ENCODE measurements around the gene IQGAP2.

IQGAP2 gene

GRCh38 chr5:76692651-76693050, 289.6 kb downstream of the IQGAP2 start:
- no peak for DNase-seq

- no peak for DNase-seq
Observed at GRCh38 chr5:76693141-76693540, 290.1 kb downstream of the IQGAP2 start.

- DNase-seq = no peak
Observed at GRCh38 chr5:76694317-76694716, 291.2 kb downstream of the IQGAP2 start.

GRCh38 chr5:76695346-76695745, 292.3 kb downstream of the IQGAP2 start:
- no peak for DNase-seq

- DNase-seq = no peak
Observed at GRCh38 chr5:76696251-76696650, 293.2 kb downstream of the IQGAP2 start.

- no peak for DNase-seq
Observed at GRCh38 chr5:76697670-76698069, 294.6 kb downstream of the IQGAP2 start.

GRCh38 chr5:76700571-76700970, 297.5 kb downstream of the IQGAP2 start:
- no peak for DNase-seq

GRCh38 chr5:76701298-76701697, 298.2 kb downstream of the IQGAP2 start:
- DNase-seq = no peak

GRCh38 chr5:76703707-76704106, 300.6 kb downstream of the IQGAP2 start:
- no peak for DNase-seq

GRCh38 chr5:76704131-76704663, 301.1 kb downstream of the IQGAP2 start:
- DNase-seq = no peak

- no peak for DNase-seq
Observed at GRCh38 chr5:76705574-76705973, 302.5 kb downstream of the IQGAP2 start.

GRCh38 chr5:76709762-76710161, 306.7 kb downstream of the IQGAP2 start:
- DNase-seq = no peak

GRCh38 chr5:76710991-76711390, 307.9 kb downstream of the IQGAP2 start:
- no peak for DNase-seq

- DNase-seq = no peak
Observed at GRCh38 chr5:76714751-76715485, 311.8 kb downstream of the IQGAP2 start.

- DNase-seq = no peak
Observed at GRCh38 chr5:76715486-76715735, 312.3 kb downstream of the IQGAP2 start.

GRCh38 chr5:76715736-76716455, 312.8 kb downstream of the IQGAP2 start, which contains the start of gene F2R:
TSS of gene F2R (plus strand) at chr5:76716126. CDS start at chr5:76716308, 182 bp downstream.
- no peak for DNase-seq

- no peak for DNase-seq
Observed at GRCh38 chr5:76716456-76717157, 313.5 kb downstream of the IQGAP2 start.

- no peak for DNase-seq
Observed at GRCh38 chr5:76717222-76718083, 314.4 kb downstream of the IQGAP2 start.

GRCh38 chr5:76718381-76718832, 315.3 kb downstream of the IQGAP2 start:
- no peak for DNase-seq

GRCh38 chr5:76718880-76719279, 315.8 kb downstream of the IQGAP2 start:
- no peak for DNase-seq

GRCh38 chr5:76720988-76721569, 318.0 kb downstream of the IQGAP2 start:
- DNase-seq = no peak

GRCh38 chr5:76723266-76723665, 320.2 kb downstream of the IQGAP2 start:
- no peak for DNase-seq
